ENCODE measurements around the gene METRN.

METRN gene

DNA sequence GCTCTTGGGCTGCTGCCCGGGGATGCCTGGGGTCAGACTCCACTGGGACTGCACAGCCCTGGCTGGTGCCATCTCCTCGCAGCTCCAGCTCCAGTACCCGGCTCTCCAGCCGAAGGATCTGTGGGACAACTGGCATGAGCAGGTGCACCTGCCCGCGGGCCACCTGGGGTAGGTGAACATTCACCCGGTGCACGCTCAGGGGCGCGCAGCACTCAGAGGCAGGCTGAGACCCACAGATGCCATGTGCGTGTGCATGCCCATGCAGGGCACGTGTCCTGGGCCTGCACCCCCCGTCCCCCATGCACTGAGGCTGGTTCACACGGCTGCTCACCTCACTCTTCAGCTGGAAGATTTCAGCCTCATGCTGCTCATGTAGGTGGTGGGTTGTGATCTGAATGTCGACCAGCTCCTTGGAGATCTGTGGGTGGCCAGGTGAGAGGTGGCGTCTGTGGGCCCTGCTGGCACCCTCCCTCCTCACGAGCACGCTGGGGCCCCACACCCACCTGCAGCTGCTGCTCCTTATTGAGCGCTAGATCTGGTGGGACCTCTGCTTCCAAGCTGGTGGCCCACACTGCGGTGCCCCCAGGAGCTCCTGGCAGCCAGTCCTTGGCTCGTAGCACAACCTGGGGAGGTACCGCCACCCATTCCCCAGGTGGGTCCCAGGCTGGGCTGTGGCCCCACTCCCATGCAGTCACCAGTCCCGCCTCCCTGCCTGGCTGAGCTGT is 10.7 kb downstream of the METRN start:
- DNase-seq = no peak

GRCh38 chr16:726188-726437 is 11.2 kb downstream of the METRN start:
- DNase-seq = no peak

- peak in 3 of 4 experiments; percentile 42 to 52 (median 49) for DNase-seq
Observed at GRCh38 chr16:726438-727290, 11.7 kb downstream of the METRN start, which contains the start of the genes CCDC78 and HAGHL. Gene CCDC78 (minus strand): TSS chr16:726443. CDS start chr16:726367, 76 bp downstream. Gene HAGHL (plus strand): TSS chr16:727106. CDS start chr16:727510, 404 bp downstream.

GRCh38 chr16:727291-727977 is 12.5 kb downstream of the METRN start:
- no peak for DNase-seq

GRCh38 chr16:728131-728889 is 13.4 kb downstream of the METRN start:
- peak in 2 of 4 experiments; percentile 36 to 38 for DNase-seq

DNA sequence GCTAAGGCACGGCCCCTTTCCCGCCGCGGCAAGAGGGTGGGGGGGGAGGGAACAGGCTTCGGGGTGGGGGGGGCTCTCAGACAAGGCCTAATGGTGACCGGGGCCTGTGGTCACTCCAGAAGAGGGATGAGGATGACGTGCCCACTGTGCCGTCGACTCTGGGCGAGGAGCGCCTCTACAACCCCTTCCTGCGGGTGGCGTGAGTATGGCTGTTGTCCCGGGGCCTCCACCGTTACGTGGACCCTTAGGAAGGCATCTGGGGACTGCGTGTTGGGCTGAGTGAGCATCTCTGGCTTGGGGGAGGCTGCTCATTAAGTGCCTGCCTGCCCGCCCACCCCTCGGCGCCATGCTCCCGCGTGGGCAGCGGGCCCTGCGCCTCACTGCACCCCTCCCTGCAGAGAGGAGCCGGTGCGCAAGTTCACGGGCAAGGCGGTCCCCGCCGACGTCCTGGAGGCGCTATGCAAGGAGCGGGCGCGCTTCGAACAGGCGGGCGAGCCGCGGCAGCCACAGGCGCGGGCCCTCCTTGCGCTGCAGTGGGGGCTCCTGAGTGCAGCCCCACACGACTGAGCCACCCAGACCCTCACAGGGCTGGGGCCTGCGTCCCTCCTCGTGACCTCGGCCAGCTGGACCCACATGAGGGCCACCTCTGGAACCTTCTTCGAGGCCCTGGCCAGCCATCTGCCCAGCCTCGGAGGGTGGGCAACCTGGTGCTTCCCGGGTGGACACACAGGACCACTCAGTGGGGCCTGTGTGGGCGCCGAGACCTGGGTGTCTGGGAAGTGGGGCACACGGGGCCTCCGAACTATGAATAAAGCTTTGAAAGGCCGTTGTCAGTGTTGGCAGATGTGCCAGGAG is 14.2 kb downstream of the METRN start:
- no peak for DNase-seq

- no peak for DNase-seq
Observed at GRCh38 chr16:729768-730665, 15.1 kb downstream of the METRN start.

- DNase-seq = no peak
Observed at GRCh38 chr16:730666-731509, 16.0 kb downstream of the METRN start.

DNA sequence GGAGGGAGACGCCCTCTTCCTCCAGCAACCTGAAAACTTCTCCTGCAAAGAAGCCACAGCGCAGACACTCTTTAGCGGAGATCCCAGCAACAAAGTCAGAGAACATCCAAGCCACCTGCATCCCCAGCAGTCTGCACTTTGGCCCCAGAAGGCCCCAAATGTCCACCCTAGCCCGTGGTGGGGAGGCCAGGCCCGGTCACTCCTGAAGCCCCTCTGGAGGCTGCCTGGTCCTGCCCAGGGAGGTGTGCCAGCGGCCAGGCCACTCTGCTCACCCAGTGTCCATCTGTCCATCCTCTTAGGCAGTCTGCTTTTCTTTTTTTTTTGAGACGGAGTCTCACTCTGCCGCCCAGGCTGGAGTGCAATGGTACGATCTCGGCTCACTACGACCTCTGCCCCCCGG is 17.4 kb downstream of the METRN start:
- DNase-seq = no peak

DNA sequence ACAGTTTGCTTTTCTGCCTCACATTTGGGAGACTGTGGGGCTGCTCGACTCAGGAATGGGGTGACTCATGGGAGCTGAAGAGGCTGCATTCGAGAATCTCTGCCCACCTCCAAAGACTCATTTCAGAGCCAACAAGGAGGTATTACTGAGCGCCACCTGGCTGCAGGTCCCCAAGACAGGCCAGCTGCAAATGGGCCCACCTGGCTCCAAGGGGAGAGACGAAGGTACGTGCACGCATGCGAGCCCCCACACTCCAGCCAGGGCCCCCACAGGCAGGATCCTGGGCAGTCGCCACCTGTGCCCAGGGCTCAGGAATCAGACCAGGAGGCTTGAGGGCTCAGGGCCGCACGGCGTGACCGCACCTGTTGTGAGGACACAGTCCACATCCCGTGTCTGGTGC is 18.0 kb downstream of the METRN start:
- DNase-seq = no peak

- DNase-seq = peak in 1 of 4 experiments; percentile 22
Observed at GRCh38 chr16:733382-734207, 18.7 kb downstream of the METRN start.

GRCh38 chr16:734208-734980 is 19.5 kb downstream of the METRN start:
- no peak for DNase-seq

DNA sequence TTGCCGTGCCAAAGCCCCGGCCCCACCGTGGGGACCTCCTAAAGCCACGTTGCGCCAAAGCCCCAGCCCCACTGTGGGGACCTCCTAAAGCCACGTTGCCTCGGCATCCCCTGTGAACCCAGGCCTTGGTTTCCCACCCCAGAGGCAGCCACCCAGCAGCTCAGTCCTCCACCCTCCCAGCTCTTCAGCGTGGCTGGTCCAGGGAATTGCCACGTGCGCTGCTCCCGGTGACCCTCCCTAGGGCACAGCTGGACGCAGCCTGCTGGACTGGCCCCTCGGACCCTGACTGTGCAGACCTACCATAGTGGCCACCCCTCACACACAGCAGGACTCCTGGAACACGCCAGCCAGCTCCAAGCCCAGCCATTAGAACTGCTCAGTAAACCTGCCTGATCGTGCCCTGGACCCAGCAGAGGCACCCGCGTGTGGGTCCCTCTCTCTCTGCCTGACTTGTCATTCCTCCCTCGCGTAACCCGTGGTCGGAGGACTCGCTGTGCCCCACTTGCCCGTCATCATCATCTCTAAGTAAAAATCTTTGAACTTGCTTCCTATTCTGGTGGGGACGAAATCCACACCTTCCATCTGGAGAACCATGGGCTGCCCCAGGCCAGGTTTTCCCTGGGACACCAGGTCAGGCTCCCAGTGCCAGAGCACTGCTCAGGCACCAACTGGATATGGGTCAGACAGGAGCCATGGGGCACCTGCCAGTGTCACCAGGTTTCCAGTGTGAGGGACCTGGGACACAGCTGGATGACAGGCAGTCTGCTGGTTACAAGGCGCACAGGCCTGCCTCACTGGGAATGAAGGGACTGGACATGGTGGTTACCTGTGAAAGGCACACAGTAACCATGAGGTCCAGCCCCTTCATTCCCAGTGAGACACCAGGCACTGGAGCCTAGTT is 20.3 kb downstream of the METRN start:
- DNase-seq = no peak

DNA sequence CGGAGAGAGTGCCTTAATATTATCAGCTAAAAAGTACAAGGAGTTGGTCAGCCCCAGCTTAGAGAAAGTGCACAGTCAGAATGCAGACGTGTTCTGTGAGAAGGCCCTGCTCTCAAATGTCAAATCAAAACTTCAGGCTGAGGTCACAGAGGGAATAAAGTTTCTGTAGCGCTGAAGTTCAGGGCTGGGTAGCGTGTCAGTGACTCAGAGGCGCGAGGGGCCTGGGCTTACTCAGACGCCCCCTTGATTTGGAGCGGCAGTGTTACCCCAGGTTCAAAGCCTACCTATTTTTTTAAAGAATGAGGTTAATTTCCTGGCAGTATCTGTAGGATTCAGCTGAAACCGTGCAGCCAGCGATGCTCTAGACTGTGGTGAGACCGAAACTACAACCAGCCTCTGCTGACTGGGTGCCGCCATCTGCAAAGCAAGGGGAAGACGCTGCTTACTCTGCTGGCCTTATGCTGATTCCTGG is 21.1 kb downstream of the METRN start:
- peak in 1 of 4 experiments; percentile 25 for DNase-seq

GRCh38 chr16:736936-737481 is 22.1 kb downstream of the METRN start:
- no peak for DNase-seq

Measured in activated CD4-positive, CD25-positive, alpha-beta regulatory T cell (primary cell).